GM19043 (cell line): Measurements from ENCODE around the gene SPDL1.
"Not testable (repeated sequence)": the region's sequence is repeated elsewhere in the genome, so short reads cannot be mapped to it uniquely, and the experiment has no call there.

ENCODE experiments used
- ATAC-seq: cut with Tn5 transposase; IDR thresholded peaks from one replicate; pipeline ENCODE4 v1.9.1; 2021; ENCODE audit warnings: low read depth; ENCODE audit not compliant: unreplicated experiment

Gene SPDL1

DNA sequence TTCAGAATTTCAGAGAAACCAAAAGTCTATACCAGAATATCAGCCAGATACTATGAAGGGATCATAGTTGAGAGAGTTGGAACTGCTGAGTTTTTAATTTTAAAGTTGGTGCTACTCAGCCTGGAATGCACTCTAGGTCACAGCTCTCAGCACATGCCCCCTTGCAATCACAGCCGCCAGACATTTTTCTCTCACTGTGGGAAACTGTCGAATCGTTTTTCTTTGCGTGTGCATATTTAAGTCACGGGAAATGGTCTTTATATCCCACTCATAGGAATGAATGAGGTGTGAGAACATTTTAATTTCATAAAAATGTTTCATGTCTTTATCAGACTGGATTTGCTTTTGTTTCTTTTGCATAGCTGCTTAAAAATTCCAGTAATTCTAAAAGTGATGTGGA, 12.2 kb upstream of the SPDL1 start:
- ATAC-seq: no peak

DNA sequence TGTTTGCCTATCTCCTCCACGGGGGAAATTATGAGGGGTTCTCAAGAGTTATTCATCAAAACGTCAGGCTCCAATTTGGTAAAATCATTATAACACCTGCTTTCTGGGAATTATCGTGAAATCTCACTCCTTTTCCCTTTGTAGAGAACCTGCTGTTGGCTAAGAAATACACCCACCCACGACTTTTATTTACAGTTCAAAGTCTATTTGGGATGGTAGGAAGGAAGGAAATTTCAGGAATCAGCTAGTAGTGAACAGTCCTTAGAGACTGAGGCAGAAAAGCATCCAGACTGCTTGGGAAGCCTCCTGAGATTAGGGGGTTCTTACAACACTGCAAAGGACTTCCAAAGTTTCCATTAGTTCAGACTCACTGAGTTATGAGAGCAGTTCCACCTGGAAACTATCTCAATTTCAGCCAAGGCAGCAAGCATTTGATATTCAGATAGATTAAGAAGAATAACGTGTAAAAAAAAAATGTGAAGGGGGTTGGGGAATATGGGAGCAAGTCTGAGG, 9.4 kb upstream of the SPDL1 start:
- ATAC-seq: no peak

DNA sequence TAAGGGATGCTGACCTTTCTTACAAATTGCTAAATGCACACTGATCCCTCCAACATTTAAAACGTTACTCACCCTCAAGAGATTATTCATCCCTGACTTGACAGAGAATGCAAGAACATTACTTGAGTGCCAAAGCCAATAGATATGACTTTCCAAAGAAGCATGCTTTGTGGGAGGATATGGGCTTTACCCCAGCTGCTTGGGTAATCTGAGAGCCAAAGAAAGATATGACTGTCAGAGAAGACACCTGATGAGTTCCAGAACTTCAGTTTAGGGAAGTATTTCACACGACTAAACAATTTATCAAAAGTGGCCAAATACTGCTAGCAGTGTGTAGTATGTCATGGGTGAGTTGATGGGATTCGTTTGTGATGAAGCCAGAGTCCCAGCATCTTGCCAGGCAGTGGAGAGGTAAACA, 7.4 kb upstream of the SPDL1 start:
- ATAC-seq: no peak

DNA sequence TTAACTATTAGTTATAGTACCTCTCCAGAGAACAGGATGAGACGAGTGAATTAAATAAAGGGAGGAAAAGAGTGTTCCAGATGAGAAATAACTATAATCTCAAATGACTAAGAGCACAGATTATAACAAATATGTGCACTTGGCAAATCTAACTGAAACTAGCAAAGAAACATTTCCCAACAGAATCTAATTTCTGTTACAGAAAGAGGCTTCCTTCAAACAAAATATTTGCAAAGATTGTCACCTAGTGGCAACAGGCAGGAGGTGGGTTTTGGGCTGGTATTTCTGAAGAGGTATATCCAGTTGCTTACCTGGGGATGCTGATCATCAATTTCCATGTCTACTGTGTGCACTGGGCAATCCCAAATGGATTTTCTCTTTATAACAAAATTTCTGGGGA, 5.6 kb upstream of the SPDL1 start:
- no peak for ATAC-seq

DNA sequence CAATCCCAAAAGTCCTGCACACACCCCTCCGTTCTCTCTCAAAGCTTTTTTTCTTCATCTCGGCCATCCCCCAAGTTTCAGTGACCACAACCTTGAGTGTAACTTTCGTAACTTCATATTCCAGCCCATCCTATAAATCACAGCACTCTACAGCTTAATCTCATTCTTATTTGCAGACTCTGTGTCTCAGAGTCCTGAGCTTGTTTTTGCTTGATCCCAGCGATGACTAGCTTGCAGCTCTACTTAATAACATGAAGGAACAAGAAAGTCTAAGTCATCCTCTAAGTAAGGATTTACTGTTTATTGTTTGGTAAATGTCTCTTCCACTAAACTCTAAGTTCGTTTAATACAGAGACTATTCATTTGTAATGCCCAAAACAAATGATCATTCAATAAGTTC, 2.6 kb upstream of the SPDL1 start:
- no peak for ATAC-seq

DNA sequence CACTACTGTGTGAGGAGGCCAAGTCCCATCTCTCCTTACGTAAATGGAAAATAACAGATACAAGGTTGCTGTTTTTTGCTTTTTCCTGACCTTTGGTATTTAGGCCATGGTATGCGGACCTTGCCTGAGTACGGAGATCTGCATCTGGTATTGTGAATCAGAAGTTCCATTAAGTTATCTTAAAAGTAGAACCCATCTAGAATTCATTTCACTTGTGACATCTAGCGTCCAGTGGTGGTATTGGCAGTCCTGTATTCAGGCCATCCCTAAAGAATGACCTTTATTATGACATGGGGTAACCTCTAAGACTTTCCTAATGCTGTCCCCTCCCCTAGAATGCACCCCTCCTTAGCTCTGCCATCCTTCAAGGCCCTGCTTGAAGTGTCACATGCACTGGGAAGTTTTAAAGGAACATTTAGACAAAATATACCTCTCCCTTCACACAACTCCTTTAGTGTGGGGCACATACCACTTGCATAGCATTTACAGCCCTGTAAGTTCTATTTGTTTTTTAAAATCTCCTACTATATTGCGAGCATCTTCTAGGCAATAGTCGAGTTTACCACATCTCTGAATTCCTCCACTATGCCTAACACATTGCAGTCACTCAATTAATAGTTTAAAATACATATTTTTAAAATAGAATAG, 1.9 kb upstream of the SPDL1 start:
- peak; percentile 39 for ATAC-seq

DNA sequence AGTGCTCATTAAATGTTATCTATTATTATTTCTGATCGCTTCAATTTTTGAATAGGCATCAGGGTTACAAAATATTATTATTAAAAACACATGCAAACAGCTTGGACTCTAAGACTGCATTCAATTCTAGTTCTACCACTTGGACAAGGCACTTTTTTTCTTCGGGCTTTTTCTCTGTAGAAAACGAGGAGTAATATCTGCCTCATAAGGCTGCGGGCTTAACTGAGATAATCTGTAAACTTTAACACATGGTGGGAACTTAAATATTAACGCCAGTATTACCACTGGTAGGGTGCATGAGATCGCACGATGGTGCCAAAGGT, 511 bp upstream of the SPDL1 start:
- ATAC-seq: no peak

DNA sequence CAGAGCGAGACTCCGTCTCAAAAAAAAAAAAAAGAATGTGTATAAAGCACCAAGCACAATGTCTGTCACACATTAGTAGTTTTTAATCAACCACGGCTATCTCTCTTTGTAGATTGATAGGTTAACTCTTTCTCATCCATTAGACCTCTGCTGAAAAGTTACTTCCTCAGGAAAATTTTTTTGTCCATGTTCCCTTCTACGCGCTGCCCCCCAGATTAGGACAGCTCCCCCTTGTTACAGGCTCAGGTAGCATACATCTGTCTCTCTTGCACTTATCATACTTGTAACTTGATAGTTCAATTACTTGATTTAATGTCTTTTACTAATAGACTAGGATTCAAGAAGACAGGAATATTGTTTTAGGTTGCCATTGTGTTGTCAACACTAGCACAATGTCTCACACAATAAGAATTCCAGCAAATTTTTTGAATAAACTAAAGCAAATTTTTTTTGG, 1.5 kb downstream of the SPDL1 start:
- no peak for ATAC-seq

DNA sequence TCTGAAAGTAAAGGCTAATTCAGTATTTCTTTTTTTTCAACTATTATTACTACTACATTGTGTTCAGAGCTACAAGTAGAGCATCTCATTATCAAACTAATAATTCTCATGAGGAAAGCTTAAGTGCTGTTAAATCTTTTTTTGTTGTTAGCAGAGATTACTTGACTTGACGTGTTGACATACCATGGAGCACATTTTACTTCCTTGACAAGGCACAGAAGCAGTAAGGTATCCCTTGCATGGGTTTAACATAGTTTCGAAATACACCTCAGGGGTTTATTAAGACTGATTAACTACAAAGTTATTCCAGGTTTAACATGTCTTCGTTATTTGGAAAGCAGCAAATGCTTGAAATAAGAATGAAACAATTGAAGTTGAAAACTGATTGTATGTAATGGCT, 7.0 kb downstream of the SPDL1 start:
- no peak for ATAC-seq

DNA sequence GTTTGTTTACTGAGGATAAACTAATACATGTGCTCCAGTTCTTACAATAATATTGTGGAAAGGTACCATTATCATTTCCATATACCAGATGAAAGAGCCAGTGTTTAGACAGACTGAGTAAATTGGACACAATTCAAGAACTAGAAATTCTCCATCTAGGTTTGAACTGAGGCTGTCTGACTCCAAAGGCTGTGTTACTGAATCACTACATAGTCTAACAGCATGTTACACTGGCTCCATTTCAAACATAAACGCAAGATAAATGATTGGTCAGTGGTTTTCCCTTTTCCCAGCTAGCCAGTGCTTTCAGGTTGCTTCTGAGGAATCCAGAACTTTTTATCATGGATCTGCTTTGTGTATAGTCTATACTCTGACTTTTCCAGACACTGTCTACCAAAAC, 8.1 kb downstream of the SPDL1 start:
- ATAC-seq: no peak

DNA sequence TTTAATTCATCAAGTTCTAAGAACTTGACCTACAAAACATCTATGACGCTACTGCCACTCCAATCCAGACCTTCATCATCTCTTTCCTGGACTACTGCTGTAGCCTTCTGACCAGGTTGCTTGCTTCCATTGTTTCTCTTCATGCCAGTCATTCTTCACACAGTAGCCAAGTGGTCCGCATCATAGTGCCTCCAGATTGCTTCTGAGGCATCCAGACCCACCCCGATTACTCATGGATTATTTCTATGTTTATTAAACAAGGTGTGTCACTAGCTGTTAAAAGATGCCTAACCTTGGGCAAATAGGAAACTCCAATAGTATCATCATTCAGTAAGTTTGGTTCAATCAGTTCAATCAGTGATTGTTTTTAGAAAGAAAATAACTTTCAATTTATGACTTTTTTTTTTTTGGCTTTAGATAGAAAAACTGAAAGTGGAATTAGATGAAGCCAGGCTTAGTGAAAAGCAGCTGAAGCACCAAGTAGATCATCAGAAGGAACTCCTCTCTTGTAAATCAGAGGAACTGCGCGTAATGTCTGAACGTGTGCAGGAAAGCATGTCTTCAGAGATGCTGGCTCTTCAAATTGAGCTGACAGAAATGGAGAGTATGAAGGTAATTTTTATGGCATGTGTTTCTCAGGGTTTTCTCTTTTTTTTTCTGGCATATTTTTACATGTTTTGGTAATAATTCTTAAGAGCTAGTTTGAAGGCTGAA, 9.5 kb downstream of the SPDL1 start:
- ATAC-seq: no peak

DNA sequence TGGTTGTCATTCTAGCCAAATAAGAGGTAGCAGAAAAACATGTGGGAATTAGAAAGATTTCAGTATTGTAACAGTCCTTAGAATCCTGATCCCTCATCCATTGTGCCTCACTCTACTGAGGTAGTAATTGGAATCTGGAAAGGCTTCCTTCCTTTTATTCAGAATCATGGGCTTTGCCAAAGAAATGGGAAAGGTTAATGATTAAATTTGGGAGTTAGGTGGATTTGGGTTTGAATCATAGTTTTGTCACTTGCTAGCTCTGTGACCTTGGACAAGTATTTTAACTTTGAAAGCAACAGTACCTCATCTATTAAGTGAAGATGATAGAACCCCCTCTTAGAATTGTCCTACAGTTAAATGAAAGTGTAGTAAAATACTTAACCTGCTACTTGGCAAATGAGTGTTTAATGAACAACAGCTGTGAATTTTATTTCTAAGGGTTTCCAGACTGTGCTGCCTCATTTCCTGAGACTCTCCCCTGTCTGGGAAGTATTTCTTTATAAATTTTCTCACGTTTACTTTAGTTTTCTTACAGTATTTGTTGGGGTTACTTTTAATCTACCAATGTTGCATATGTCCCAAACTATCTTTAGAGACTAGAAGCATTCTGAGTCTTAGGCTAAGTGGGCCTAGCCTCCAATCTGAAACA, 11.7 kb downstream of the SPDL1 start:
- ATAC-seq: no peak

DNA sequence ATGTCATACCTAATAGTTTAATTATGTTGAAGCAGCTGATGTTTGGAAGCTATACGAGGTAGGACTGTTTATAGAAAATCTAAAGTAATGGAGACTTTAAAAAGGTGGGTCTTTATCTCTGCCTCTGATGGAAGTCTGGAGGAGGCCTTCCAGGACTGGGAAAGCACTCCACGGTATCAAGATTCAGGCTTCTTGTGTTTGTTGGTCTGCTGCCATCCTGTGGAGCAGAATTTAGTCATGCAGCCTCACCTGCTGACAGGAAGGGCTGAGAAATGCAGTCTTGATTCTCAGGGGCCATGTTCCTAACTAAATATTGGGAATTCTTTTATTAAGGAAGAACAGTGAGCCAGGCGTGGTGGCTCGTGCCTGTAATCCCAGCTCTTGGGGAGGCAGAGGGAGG, 15.9 kb downstream of the SPDL1 start:
- no peak for ATAC-seq

DNA sequence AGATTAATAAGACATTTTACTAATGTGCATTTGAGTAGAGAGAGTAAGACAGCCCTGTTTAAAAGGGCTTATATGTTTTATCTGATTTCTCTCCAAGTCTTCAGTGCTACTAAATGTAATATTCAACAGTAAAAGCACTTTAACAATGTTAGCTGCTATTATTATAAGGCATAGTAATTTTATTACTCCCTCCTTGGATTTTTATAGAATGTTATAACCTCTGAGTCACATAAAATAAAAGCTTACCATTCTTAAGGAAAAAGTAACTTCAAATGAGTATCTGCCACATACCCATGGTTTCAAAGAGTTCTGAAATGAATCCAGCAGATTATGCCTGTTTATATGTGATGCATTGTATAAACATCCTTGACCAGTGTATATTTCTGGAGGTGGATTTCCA, 19.0 kb downstream of the SPDL1 start:
- no peak for ATAC-seq

DNA sequence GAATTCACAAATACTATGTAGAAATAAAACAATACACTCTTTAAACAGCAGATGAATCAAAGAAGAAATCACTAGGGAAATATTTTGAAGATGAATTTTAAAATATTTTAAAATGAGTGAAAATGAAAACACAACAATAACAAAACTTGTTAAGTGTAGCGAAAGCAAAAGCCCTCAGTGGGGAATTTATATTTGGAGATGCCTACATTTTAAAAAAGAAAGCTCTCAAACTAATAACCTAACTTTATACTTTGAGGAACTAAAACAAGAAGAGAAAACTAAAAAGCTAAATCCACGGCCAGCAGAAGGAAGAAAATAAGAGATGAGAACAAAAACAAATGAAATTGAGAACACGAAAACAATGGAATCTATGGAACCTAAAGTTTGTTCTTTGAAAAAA, 22.7 kb downstream of the SPDL1 start:
- no peak for ATAC-seq

DNA sequence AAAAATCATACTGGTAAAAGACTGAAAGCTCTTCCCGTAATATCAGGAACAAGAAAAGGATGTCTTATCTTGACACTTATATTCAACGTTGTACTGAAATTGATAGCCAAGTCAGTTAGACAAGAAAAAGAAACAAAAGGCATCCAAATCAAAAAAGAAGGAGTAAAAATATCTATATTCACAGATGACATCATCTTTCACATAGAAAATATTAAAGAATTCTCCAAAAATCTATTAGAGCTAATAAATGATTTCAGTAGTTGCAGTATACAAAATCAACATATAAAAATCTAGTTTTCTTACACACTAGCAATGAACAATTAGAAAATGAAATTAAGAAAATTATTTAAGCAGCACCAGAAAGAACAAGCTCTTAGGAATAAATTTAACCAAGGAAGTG, 24.3 kb downstream of the SPDL1 start:
- ATAC-seq: no peak

DNA sequence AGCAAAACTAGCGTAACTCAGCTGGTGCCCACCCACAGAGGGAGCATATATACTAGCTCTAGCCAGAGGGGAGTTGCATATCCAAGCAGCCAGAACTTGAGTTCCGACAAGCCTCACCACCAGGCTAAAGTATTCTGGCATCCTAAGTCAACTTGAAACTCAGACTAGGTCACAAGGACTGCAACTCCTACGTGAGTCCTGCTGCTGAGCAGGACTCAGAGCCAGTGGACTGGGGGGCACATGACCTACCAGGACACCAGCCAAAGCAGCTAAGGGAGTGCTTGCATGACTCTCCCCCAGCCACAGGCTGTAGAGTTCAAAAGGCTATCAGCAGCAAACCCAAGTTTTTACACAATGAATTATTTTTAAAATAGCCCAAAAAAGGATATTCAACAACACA, 26.1 kb downstream of the SPDL1 start:
- no peak for ATAC-seq

DNA sequence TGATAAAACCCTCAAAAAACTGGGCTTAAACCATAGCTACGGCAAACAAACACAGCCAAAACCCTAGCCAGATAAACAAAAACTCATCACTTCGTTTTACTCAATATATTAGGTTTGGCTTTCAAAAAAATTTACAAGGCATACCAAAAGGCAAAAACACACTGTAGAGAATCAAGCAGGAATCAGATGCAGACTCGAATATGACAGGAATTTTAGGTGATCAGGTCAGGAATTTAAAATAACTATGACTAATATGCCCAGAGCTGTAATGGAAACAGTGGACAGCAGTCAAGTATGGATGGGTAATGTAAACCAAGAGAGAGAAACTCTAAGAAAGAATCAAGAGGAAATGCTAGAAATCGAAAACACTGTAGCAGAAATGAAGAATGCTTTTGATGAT, 27.0 kb downstream of the SPDL1 start:
- no peak for ATAC-seq

DNA sequence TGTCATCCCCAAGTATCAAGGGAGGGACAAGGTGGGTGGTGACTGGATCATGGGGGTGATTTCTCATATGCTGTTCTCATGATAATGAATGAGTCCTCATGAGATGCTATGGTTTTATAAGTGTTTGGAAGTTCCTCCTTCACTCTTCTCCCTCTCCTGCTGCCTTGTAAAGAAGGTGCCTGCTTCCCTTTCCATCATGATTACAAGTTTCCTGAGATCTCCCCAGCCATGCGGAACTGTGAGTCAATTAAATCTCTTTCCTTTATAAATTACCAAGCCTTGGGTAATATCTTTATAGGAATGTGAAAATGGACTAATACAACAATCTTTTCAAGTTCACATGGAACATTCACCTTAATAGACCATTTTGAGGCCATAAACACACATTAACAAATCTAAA, 32.0 kb downstream of the SPDL1 start:
- no peak for ATAC-seq

DNA sequence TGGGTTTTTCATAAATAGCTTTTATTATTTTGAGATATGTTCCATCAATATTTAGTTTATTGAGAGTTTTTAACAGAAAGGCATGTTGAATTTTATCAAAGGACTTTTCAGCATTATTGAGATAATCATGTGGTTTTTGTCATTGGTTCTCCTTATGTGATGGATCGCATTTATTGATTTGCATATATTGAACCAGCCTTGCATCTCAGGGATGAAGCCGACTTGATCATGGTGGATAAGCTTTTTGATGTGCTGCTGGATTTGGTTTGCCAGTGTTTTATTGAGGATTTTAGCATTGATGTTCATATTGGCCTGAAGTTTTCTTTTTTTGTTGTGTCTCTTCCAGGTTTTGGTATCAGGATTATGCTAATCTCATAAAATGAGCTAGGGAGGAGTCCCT, 40.7 kb downstream of the SPDL1 start:
- ATAC-seq: not testable (repeated sequence)

DNA sequence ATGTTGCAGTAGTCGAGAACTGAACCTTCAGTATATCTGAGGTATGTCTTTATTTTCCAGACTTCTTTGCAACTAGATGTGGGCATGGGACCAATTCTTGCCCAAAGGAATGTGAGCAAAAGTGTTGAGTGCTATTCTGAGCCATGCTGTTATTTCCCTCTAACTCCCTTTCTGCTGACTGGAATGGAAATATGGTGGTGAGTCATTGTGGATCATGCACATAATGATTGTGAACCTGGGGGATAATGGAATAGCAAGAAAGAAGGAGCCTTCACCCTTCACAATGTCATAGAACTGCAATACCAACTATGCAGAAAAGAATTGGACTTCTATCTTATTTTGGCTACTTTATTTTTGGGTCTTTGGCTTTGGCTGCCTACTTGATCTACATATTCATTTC, 43.2 kb downstream of the SPDL1 start:
- no peak for ATAC-seq

DNA sequence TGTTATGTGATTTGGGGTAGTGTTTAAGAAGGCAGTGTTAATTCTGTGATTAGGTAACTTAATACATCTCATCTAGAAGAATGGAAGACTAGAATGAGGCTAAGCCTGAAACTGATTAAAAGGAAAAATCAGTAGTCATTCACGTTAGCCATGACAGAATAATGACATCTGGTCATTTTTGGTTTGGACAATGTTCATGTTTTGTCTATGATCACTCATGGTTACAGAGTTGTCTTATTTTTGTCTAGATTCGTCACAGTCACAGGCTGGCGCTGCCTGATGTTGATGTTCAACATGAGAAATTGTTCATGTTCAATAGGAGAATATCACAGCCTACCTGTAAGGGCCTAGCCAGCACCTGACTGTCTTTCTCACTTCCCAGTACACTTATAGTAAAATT, 44.0 kb downstream of the SPDL1 start:
- ATAC-seq: no peak
